Thoracic aorta (tissue), 2 donors: ENCODE measurements around the gene OR2A2. TPM values are rescaled to one million over a fixed set of nuclear protein-coding genes. Genes with fewer than 3 reads are reported as not detected.

Source experiments
- ATAC-seq: fragments of 150-250 bp; one replicate; pipeline ENCODE4 v1.8.0; 2017; ENCODE audit warnings: low read depth; ENCODE audit not compliant: insufficient number of reproducible peaks, low FRiP score
- DNase-seq: peaks from one replicate; pipeline ENCODE4 v3.0.0-alpha.2; 2020; ENCODE audit warnings: low spot score
- H3K27ac ChIP-seq, 2 donors: fragments of 200-600 bp; sonication (generic); 1 replicate in 1 of 2; 2 replicates in 1 of 2; pipeline ENCODE4 v1.5.1; 2016; ENCODE audit warnings: mild to moderate bottlenecking in 2 of 2, moderate library complexity in 2 of 2
- H3K27me3 ChIP-seq: fragments of 200-600 bp; sonication (generic); replicated peaks from 2 replicates; pipeline ENCODE4 v1.6.0; 2016; ENCODE audit warnings: mild to moderate bottlenecking; ENCODE audit not compliant: insufficient read depth
- H3K36me3 ChIP-seq: fragments of 200-600 bp; sonication (generic); one replicate; pipeline ENCODE4 v1.5.1; 2016
- H3K4me1 ChIP-seq, 2 donors: fragments of 200-600 bp; sonication (generic); 1 replicate in 1 of 2; 2 replicates in 1 of 2; pipeline versions ENCODE4 v1.5.1 to v1.6.0; 2016; ENCODE audit warnings: low read depth in 2 of 2, mild to moderate bottlenecking in 1 of 2; ENCODE audit not compliant: control insufficient read depth in 1 of 2
- H3K4me3 ChIP-seq: fragments of 200-600 bp; sonication (generic); 2 replicates; pipeline ENCODE4 v1.5.1; 2016; ENCODE audit warnings: mild to moderate bottlenecking
- H3K9me3 ChIP-seq: fragments of 200-600 bp; sonication (generic); 2 replicates; pipeline ENCODE4 v1.5.1; 2016
- total RNA-seq, 2 donors: library from RNA; depleted of rRNA; stranded (reverse); fragments of >200 nt; gene quantifications; one replicate each; pipeline versions ENCODE4 v1.1.0 to v1.2.3, GENCODE V29; 2016
- TF ChIP-seq, protein P1 (sequence below): fragments of 200-600 bp; sonication (generic); IDR thresholded peaks from one replicate; pipeline ENCODE4 v1.5.1; 2019; ENCODE audit warnings: antibody characterized with exemption

OR2A2 gene
- not detected for total RNA-seq

GRCh38 chr7:144109283-144109682 is at the start of gene OR2A2:
Gene OR2A2, plus strand, starts transcription at chr7:144109583. Its CDS starts 0 bp downstream, at chr7:144109583.
- H3K4me3 ChIP-seq: no peak within 1 kb of the TSS

GRCh38 chr7:144063710-144064109 is 45.7 kb upstream of the OR2A2 start:
- H3K4me3 ChIP-seq: no peak overlapping the region
- no peak for ATAC-seq
- H3K4me1 ChIP-seq: no peaks in the 10 kb centered on the region
- no peak overlapping the region for H3K27ac ChIP-seq
- no peak for DNase-seq
- H3K9me3 ChIP-seq: no peaks in the 10 kb centered on the region
- H3K27me3 ChIP-seq: no peaks in the 10 kb centered on the region
- TF ChIP-seq, protein P1, sequence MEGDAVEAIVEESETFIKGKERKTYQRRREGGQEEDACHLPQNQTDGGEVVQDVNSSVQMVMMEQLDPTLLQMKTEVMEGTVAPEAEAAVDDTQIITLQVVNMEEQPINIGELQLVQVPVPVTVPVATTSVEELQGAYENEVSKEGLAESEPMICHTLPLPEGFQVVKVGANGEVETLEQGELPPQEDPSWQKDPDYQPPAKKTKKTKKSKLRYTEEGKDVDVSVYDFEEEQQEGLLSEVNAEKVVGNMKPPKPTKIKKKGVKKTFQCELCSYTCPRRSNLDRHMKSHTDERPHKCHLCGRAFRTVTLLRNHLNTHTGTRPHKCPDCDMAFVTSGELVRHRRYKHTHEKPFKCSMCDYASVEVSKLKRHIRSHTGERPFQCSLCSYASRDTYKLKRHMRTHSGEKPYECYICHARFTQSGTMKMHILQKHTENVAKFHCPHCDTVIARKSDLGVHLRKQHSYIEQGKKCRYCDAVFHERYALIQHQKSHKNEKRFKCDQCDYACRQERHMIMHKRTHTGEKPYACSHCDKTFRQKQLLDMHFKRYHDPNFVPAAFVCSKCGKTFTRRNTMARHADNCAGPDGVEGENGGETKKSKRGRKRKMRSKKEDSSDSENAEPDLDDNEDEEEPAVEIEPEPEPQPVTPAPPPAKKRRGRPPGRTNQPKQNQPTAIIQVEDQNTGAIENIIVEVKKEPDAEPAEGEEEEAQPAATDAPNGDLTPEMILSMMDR: no peak
- no peaks in the 10 kb centered on the region for H3K36me3 ChIP-seq

More at GRCh38 chr7:144109283-144109682, at the start of gene OR2A2:
- no peak for ATAC-seq
- Histone ChIP-seq H3K9me3 (no peaks in the 10 kb centered on the region), H3K27me3 (no peaks in the 10 kb centered on the region), H3K36me3 (no peaks in the 10 kb centered on the region), H3K27ac (no peak within 1 kb of the TSS), H3K4me1 (no peaks in the 10 kb centered on the region)
- TF ChIP-seq, protein P1: no peak
- no peak for DNase-seq

DNA sequence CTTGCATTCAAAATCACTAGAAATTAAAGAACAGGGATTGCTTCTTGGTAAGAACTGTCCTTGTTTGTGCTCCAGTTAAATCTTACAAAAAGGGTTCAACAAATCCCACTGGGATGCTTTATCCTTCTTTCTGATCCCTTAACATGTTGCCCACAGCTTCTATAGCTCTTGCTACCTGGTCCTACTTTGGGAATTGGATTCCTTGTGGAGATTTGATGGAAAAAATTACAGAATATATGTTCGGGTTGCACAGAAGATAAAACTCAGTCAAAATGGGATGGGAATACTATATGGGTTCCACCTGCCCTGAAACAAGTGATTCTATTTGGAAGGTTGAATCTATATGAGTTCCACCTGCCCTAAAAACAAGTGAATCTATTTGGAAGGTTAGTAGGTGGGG is 39.9 kb upstream of the OR2A2 start, which contains the start of gene OR2A25:
Gene OR2A25, plus strand, starts transcription at position 301 of the 400 bp plus-strand sequence. CDS start 4,409 bp downstream, outside the sequence.
- TF ChIP-seq, protein P1: no peak
- H3K27ac ChIP-seq: no peak within 1 kb of the TSS
- ATAC-seq (no peak), DNase-seq (no peak)
- H3K4me1 ChIP-seq: no peaks in the 10 kb centered on the region
- H3K36me3 ChIP-seq: no peaks in the 10 kb centered on the region
- H3K27me3 ChIP-seq: no peaks in the 10 kb centered on the region
- H3K9me3 ChIP-seq: no peaks in the 10 kb centered on the region
- H3K4me3 ChIP-seq: no peak within 1 kb of the TSS

- Histone ChIP-seq H3K27ac (no peak overlapping the region), H3K27me3 (no peaks in the 10 kb centered on the region), H3K36me3 (no peaks in the 10 kb centered on the region), H3K9me3 (no peaks in the 10 kb centered on the region), H3K4me1 (no peaks in the 10 kb centered on the region), H3K4me3 (no peak overlapping the region)
- DNase-seq (no peak), ATAC-seq (no peak)
- TF ChIP-seq, protein P1: no peak
These were observed 39.4 kb upstream of the OR2A2 start for GRCh38 chr7:144069953-144070352.

DNA sequence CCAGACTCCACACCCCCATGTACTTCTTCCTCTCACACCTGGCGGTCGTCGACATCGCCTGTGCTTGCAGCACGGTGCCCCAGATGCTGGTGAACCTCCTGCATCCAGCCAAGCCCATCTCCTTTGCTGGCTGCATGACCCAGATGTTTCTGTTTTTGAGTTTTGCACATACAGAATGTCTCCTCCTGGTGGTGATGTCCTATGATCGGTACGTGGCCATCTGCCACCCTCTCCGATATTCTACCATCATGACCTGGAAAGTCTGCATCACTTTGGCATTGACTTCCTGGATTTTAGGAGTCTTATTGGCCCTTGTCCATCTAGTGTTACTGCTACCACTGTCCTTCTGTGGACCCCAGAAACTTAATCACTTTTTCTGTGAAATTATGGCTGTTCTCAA is 35.0 kb upstream of the OR2A2 start:
- H3K9me3 ChIP-seq: no peaks in the 10 kb centered on the region
- DNase-seq (no peak), ATAC-seq (no peak)
- no peak overlapping the region for H3K4me3 ChIP-seq
- no peaks in the 10 kb centered on the region for H3K27me3 ChIP-seq
- TF ChIP-seq, protein P1: no peak
- H3K4me1 ChIP-seq: no peaks in the 10 kb centered on the region
- no peaks in the 10 kb centered on the region for H3K36me3 ChIP-seq
- H3K27ac ChIP-seq: no peak overlapping the region
